ENCODE results near the gene STIMATE.

Gene STIMATE

GRCh38 chr3:52843881-52844280 lies 53.5 kb downstream of the STIMATE start:
- no peaks in the 10 kb centered on the region for H3K27me3 ChIP-seq (ENCODE audit: control insufficient read depth, low read length)
- no peaks in the 10 kb centered on the region for H3K4me1 ChIP-seq (ENCODE audit: control insufficient read depth, low read length)
- no peaks in the 10 kb centered on the region for H3K79me2 ChIP-seq (ENCODE audit: control insufficient read depth, low read length)
- H3K4me2 ChIP-seq (ENCODE audit: low read length) = no peak overlapping the region
- H3K4me3 ChIP-seq (ENCODE audit: low read length) = no peak overlapping the region
- H3K9me3 ChIP-seq (ENCODE audit: control insufficient read depth, insufficient read depth, low read length) = no peaks in the 10 kb centered on the region
- no peaks in the 10 kb centered on the region; the same call in 1 of the 2 replicates for H3K36me3 ChIP-seq (ENCODE audit: control insufficient read depth, low read length)
- H4K20me1 ChIP-seq (ENCODE audit: control insufficient read depth, insufficient read depth, low read depth, low read length) = no peaks in the 10 kb centered on the region
- TF ChIP-seq EZH2phosphoT487 (IDR thresholded peaks at IDR 0.05; ENCODE audit: borderline replicate concordance, low read length) (no peak), CTCF (IDR thresholded peaks at IDR 0.05; ENCODE audit: low read depth, low read length, poor library complexity, severe bottlenecking) (no peak)
- H3F3A ChIP-seq (ENCODE audit: control insufficient read depth, insufficient read depth) = no peaks in the 10 kb centered on the region
- no peak overlapping the region for H3K27ac ChIP-seq (ENCODE audit: low read depth, low read length)
- H3K9me2 ChIP-seq (replicated peaks; ENCODE audit: control insufficient read depth, low read length) = no peaks in the 10 kb centered on the region

DNA sequence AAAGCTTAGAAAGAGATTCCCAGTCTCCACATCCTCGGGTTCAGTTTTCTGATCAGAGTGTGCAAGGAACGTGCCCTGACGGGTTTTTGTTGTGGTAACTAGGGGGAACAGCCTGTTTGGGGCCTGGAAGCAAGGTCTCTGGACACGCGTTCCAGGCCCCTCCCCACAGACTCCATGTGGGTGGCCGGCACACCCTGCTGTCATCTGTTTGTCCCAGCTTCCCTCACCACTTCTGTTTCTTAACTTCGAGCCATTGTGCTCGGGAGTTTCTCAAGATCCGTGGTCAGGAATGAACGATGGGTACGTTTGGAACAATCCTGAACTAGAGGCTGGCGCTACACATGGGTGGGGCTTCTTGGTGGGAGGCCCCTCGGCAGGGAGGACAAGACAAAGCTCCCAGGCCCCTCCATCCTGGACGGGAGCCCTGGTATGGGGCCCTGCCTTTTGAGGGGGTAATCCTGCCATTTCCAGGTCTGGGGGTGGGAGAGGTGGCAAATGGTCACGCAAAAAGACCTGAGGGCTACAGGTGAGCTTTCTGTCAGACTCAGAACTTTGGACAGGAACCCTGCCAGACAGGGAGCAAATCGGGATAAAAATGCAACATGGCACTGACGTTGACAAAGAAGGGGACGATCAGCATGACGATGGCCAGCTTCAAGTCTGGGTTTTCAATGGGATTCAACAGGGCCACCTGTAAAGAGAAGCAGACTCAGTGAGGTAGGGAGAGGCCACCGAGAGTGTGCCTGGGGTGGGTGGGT lies 54.1 kb downstream of the STIMATE start:
- Histone ChIP-seq H4K20me1 (ENCODE audit: control insufficient read depth, insufficient read depth, low read depth, low read length) (no peaks in the 10 kb centered on the region), H3K9me3 (ENCODE audit: control insufficient read depth, insufficient read depth, low read length) (no peaks in the 10 kb centered on the region), H3F3A (ENCODE audit: control insufficient read depth, insufficient read depth) (no peaks in the 10 kb centered on the region), H3K27ac (ENCODE audit: low read depth, low read length) (no peak overlapping the region), H3K4me1 (ENCODE audit: control insufficient read depth, low read length) (no peaks in the 10 kb centered on the region), H3K36me3 (ENCODE audit: control insufficient read depth, low read length) (no peaks in the 10 kb centered on the region; the same call in 1 of the 2 replicates), H3K4me3 (ENCODE audit: low read length) (no peak overlapping the region), H3K4me2 (ENCODE audit: low read length) (no peak overlapping the region), H3K27me3 (ENCODE audit: control insufficient read depth, low read length) (no peaks in the 10 kb centered on the region), H3K9me2 (replicated peaks; ENCODE audit: control insufficient read depth, low read length) (no peaks in the 10 kb centered on the region), H3K79me2 (ENCODE audit: control insufficient read depth, low read length) (no peaks in the 10 kb centered on the region)
- no peak for TF ChIP-seq CTCF (IDR thresholded peaks at IDR 0.05; ENCODE audit: low read depth, low read length, poor library complexity, severe bottlenecking)
- no peak for TF ChIP-seq EZH2phosphoT487 (IDR thresholded peaks at IDR 0.05; ENCODE audit: borderline replicate concordance, low read length)

DNA sequence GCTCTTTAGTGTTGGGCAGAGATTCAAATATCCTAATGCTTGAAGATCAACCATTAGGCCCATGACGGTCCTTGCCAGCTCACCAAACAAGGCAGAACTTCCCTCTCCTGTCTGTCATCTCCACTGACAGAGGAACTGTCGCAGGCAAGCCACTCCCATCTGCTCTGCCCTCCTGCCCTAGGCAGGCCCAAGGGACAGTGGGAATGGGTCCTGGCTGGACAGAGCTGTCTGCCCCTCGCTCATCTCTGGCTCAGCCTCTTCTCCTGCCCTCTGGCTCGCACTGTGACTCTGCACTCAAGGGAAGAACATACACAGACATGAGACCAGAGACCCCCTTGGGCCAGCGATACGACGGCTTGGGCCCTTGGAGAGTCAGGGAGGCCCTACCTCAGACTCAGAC lies 54.9 kb downstream of the STIMATE start:
- Histone ChIP-seq H3K9me3 (ENCODE audit: control insufficient read depth, insufficient read depth, low read length) (no peaks in the 10 kb centered on the region), H4K20me1 (ENCODE audit: control insufficient read depth, insufficient read depth, low read depth, low read length) (no peaks in the 10 kb centered on the region), H3K4me3 (ENCODE audit: low read length) (no peak overlapping the region), H3K27ac (ENCODE audit: low read depth, low read length) (no peak overlapping the region), H3K9me2 (replicated peaks; ENCODE audit: control insufficient read depth, low read length) (no peaks in the 10 kb centered on the region), H3K79me2 (ENCODE audit: control insufficient read depth, low read length) (no peaks in the 10 kb centered on the region), H3K4me2 (ENCODE audit: low read length) (no peak overlapping the region), H3K36me3 (ENCODE audit: control insufficient read depth, low read length) (no peaks in the 10 kb centered on the region), H3F3A (ENCODE audit: control insufficient read depth, insufficient read depth) (no peaks in the 10 kb centered on the region), H3K27me3 (ENCODE audit: control insufficient read depth, low read length) (no peaks in the 10 kb centered on the region), H3K4me1 (ENCODE audit: control insufficient read depth, low read length) (no peaks in the 10 kb centered on the region)
- no peak for TF ChIP-seq EZH2phosphoT487 (IDR thresholded peaks at IDR 0.05; ENCODE audit: borderline replicate concordance, low read length)

GRCh38 chr3:52841981-52842340 lies 55.4 kb downstream of the STIMATE start:
- TF ChIP-seq EZH2phosphoT487 (IDR thresholded peaks at IDR 0.05; ENCODE audit: borderline replicate concordance, low read length) = no peak
- TF ChIP-seq CTCF (IDR thresholded peaks at IDR 0.05; ENCODE audit: low read depth, low read length, poor library complexity, severe bottlenecking) = no peak
- H4K20me1 ChIP-seq (ENCODE audit: control insufficient read depth, insufficient read depth, low read depth, low read length) = no peaks in the 10 kb centered on the region
- no peak overlapping the region for H3K27ac ChIP-seq (ENCODE audit: low read depth, low read length)
- no peaks in the 10 kb centered on the region for H3K9me3 ChIP-seq (ENCODE audit: control insufficient read depth, insufficient read depth, low read length)
- no peaks in the 10 kb centered on the region for H3K36me3 ChIP-seq (ENCODE audit: control insufficient read depth, low read length)
- no peak overlapping the region for H3K4me2 ChIP-seq (ENCODE audit: low read length)
- H3K9me2 ChIP-seq (replicated peaks; ENCODE audit: control insufficient read depth, low read length) = no peaks in the 10 kb centered on the region
- no peaks in the 10 kb centered on the region for H3K4me1 ChIP-seq (ENCODE audit: control insufficient read depth, low read length)
- no peaks in the 10 kb centered on the region for H3F3A ChIP-seq (ENCODE audit: control insufficient read depth, insufficient read depth)
- no peaks in the 10 kb centered on the region for H3K27me3 ChIP-seq (ENCODE audit: control insufficient read depth, low read length)
- H3K4me3 ChIP-seq (ENCODE audit: low read length) = no peak overlapping the region
- H3K79me2 ChIP-seq (ENCODE audit: control insufficient read depth, low read length) = no peaks in the 10 kb centered on the region
